ENCODE data around the gene MLLT11.

DNA sequence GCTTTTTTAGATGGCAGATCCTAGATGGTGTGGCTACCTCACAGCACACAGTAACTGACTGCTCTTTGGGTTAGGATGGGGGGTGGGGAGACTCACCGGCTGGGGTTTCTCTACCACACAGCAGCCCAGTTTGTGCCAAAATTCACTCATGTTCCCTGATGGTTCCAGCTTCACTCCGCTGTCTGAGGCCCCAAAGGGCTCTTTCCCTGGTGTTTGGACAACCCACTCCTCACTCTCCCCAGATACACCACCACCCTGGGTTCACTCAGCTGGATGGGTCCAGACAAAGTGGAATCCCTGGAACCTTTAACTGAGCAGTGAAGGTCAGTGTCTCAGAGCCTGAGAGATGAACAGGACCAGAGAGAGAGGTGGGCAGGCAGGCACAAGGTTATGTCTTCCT is 4.6 kb upstream of the MLLT11 start:
- TF ChIP-seq, protein P1, sequence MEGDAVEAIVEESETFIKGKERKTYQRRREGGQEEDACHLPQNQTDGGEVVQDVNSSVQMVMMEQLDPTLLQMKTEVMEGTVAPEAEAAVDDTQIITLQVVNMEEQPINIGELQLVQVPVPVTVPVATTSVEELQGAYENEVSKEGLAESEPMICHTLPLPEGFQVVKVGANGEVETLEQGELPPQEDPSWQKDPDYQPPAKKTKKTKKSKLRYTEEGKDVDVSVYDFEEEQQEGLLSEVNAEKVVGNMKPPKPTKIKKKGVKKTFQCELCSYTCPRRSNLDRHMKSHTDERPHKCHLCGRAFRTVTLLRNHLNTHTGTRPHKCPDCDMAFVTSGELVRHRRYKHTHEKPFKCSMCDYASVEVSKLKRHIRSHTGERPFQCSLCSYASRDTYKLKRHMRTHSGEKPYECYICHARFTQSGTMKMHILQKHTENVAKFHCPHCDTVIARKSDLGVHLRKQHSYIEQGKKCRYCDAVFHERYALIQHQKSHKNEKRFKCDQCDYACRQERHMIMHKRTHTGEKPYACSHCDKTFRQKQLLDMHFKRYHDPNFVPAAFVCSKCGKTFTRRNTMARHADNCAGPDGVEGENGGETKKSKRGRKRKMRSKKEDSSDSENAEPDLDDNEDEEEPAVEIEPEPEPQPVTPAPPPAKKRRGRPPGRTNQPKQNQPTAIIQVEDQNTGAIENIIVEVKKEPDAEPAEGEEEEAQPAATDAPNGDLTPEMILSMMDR (IDR thresholded peaks at IDR 0.05) = no peak
- TF ChIP-seq POLR2AphosphoS5 (IDR thresholded peaks at IDR 0.05) (no peak), POLR2A (IDR thresholded peaks at IDR 0.05) (no peak)
